ENCODE data around the gene TMEM269.

TMEM269 gene

DNA sequence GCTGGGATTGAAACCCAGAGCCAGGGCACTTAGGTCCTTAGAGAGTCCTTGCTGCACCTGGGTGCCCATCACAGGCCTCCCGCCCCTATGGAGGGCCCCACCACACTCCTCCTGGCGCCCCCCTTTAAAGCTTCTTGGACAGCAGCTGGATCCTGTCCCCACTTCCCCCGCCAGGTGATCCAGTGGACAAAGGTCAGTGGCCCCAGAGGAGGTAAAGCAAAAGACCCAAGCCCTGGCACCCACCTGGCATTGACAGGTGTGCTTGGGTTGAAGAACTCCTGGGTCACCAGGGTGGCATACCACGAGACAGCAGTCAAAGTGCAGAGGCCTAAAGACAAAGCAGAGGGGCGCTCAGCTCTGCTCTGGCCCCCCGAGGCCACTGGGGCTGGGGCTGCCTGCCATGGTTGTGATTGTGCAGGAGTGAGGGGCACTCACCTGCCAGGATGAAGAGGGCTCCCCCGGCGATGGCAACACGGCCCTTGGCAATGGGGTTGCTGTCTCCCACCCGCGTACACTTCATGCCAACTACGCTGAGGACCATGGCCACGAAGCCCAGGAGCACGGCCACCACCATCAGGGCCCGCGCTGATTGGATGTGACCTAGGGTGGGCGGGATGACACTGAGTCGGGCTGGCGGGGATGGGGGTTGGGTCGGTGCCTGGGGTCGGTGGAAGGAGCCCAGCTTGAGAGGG, 46.7 kb upstream of the TMEM269 start:
- in situ Hi-C loops (cut with MboI; ENCODE audit: low sequenced_read_pairs, unreplicated experiment): loop anchor here (25.0 kb wide), 1 partner anchor 401 kb away; the partner anchor contains the start of gene FOXJ3

DNA sequence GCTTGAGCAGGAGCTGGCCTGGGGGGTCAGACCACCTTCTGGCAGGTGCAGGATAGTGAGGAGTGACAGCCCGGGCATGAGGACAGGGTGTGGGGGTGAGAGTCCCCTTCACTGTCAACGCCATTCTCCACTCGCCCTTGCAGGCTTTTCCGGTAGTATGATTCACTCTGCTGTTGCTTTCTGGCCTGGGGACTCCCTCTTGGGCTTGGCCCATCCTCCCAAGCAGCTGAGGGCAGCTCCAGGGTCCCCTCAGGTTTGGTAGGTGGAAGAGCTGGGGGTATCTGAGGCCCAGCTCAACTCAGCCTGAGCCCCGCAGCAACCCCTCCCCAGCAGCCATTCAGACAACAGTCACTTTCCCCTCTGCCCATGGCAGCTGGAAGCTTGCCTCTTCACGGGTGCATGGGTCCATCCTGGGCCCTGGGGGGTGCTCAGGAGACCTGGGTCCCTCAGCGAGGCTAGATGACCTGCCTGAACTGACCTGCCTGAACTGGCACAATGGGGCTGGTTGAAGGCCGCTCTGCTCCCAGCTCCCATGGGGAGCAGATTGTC, 46.0 kb upstream of the TMEM269 start:
- in situ Hi-C loops (cut with MboI; ENCODE audit: low sequenced_read_pairs, unreplicated experiment): loop anchor here (25.0 kb wide), 1 partner anchor 401 kb away; the partner anchor contains the start of gene FOXJ3
- TF ChIP-seq, protein P1, sequence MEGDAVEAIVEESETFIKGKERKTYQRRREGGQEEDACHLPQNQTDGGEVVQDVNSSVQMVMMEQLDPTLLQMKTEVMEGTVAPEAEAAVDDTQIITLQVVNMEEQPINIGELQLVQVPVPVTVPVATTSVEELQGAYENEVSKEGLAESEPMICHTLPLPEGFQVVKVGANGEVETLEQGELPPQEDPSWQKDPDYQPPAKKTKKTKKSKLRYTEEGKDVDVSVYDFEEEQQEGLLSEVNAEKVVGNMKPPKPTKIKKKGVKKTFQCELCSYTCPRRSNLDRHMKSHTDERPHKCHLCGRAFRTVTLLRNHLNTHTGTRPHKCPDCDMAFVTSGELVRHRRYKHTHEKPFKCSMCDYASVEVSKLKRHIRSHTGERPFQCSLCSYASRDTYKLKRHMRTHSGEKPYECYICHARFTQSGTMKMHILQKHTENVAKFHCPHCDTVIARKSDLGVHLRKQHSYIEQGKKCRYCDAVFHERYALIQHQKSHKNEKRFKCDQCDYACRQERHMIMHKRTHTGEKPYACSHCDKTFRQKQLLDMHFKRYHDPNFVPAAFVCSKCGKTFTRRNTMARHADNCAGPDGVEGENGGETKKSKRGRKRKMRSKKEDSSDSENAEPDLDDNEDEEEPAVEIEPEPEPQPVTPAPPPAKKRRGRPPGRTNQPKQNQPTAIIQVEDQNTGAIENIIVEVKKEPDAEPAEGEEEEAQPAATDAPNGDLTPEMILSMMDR (IDR thresholded peaks at IDR 0.05; ENCODE audit: borderline replicate concordance, control extremely low read depth, extremely low read depth, insufficient read depth, missing control alignments): no peak
- DNase-seq (ENCODE audit: low spot score): no peak

More for the DNA sequence above, 46.7 kb upstream of the TMEM269 start:
- TF ChIP-seq, protein P1 (IDR thresholded peaks at IDR 0.05; ENCODE audit: borderline replicate concordance, control extremely low read depth, extremely low read depth, insufficient read depth, missing control alignments): no peak
- no peak for DNase-seq (ENCODE audit: low spot score)

DNA sequence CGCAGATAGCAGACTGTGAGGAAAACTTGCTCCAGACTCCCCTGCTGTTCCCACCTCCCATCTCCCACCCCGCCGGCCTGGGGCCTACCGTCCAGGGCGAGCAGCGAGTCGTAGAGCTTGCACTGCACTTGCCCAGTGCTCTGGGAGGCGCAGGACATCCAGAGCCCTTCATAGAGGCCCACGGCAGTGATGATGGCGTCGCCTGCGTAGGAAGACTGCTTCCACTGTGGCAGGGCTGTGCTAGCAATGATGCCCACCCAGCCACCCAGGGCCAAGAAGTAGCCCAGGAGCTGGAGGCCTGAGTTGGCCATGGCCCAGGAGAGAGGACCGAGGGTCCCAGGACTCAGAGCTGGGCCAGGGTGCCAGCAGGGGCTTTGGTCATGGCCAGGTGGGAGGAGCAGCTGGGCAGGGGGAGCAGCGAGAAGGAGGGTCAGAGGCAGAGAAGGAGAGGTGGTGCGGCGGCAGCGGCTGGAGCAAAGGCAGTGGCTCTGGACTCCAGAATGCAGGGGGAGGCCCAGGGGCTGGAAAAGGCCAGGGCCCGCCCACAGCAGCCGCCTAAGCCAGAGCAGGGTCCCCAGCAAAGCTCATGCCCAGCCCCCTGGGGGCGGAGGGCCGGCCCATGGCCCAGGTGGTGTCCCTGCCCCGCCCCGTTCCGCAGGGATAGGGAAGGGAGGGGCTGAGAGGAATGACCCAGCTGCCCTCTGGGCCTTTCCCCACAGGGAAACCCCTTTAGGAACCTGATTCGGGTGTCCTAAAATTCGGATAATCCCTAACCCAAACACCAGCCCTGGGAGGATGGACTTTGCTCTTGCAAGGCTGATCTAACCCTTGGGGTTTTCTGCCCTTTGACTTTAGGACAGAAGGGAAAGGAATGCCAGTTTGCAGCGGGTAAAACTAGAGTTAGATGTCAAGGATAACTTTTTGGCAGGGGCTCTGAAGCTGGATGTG, 44.8 kb upstream of the TMEM269 start, which contains the start of gene CLDN19:
CLDN19 (minus strand) TSS at position 484 of the 948 bp plus-strand sequence; CDS start at position 311, 173 bp downstream.
- TF ChIP-seq, protein P1 (IDR thresholded peaks at IDR 0.05; ENCODE audit: borderline replicate concordance, control extremely low read depth, extremely low read depth, insufficient read depth, missing control alignments): no peak
- in situ Hi-C loops (cut with MboI; ENCODE audit: low sequenced_read_pairs, unreplicated experiment): loop anchor here (10.0 to 25.0 kb wide), 2 partner anchors 155 to 403 kb away; partner anchors contain the start of gene FOXJ3
- no peak for DNase-seq (ENCODE audit: low spot score)

DNA sequence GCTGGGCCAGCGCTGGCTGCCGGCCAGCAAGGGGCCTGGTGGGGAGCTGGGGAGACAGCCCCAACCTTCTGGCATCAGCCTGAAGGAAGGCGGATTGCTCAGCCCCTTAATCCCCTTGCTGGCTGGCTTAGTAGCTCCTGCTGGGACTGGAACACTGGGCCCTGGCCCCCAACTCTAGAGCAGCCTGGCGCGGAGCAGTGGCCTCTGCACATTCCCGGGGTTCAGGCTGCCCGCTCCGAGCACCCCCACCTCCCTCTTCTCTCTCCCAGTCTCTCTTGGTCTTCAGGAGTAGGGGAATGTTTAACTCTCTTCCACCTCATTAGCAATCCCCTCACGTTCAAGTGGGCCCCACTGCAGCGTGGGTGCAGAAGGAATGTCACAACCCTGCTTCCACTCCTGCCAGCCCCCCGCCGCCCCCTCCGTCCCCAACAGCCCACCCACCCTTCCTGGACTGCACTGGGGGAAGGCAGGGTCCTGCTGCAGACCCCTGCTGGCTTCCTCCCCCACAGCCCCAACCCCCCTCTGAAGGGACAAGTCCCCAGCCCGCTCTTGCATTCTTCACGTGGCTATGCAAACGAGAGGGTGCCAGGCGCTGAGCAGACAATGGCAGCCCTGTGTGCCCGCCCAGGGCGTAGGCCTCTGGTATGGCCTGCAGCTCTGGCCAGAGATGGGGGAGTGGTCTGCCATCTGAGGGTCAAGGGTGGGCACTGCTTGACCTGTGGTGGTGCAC, 43.8 kb upstream of the TMEM269 start:
- in situ Hi-C loops (cut with MboI; ENCODE audit: low sequenced_read_pairs, unreplicated experiment): loop anchor here (10.0 to 25.0 kb wide), 2 partner anchors 156 to 404 kb away; partner anchors contain the start of gene FOXJ3
- TF ChIP-seq, protein P1 (IDR thresholded peaks at IDR 0.05; ENCODE audit: borderline replicate concordance, control extremely low read depth, extremely low read depth, insufficient read depth, missing control alignments): no peak
- DNase-seq (ENCODE audit: low spot score): no peak

DNA sequence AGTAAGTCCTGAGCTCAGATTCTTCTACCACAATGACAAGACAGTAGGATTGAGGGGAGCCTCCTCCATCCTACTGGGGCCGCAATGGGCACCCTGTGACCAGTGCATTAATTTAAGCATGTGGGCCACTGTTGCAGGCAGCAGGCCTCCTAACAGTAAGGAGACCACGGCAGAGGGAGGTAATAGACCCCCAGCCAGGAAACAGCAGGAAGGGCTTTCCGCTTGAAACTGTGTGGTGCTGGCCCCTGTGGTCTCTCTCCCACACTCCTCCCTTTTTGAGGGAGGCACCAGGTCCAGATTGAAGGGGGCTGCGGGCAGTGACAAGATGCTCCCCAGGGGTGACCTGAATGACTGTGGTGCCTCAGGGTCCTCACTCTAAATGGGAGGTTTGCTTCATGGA, 43.1 kb upstream of the TMEM269 start:
- DNase-seq (ENCODE audit: low spot score): no peak
- TF ChIP-seq, protein P1 (IDR thresholded peaks at IDR 0.05; ENCODE audit: borderline replicate concordance, control extremely low read depth, extremely low read depth, insufficient read depth, missing control alignments): no peak
- in situ Hi-C loops (cut with MboI; ENCODE audit: low sequenced_read_pairs, unreplicated experiment): loop anchor here (10.0 to 25.0 kb wide), 2 partner anchors 157 to 404 kb away; partner anchors contain the start of gene FOXJ3

Measured in GM13976 (cell line).